ENCODE measurements around the gene KRTAP12-2.

Gene KRTAP12-2

GRCh38 chr21:44666401-44667320 lies at the start of gene KRTAP12-2:
TSS of gene KRTAP12-2 (minus strand) at chr21:44666927. CDS start at chr21:44666886, 41 bp downstream.
- Mint-ChIP-seq H3K4me1 (no peaks in the 10 kb centered on the region), H3K9me3 (peaks cover 10% of the 10 kb centered on the region), H3K4me3 (no peak within 1 kb of the TSS), H3K27me3 (peaks cover 20% of the 10 kb centered on the region), H3K36me3 (peaks cover 4% of the 10 kb centered on the region), H3K27ac (no peak within 1 kb of the TSS)
- ATAC-seq (ENCODE audit: low read depth) (no peak), DNase-seq (ENCODE audit: low spot score in 2 of 2) (no peak)

- H3K27me3 Mint-ChIP-seq = peaks cover 27% of the 10 kb centered on the region
- H3K27ac Mint-ChIP-seq = no peak overlapping the region
- peaks cover 1% of the 10 kb centered on the region for H3K36me3 Mint-ChIP-seq
- ATAC-seq (ENCODE audit: low read depth) (no peak), DNase-seq (ENCODE audit: low spot score in 2 of 2) (no peak)
- no peak overlapping the region for H3K4me3 Mint-ChIP-seq
- H3K4me1 Mint-ChIP-seq = no peaks in the 10 kb centered on the region
- peaks cover 1% of the 10 kb centered on the region for H3K9me3 Mint-ChIP-seq
These were observed 48.2 kb upstream of the KRTAP12-2 start for GRCh38 chr21:44714905-44715304.

GRCh38 chr21:44713846-44714245 lies 47.1 kb upstream of the KRTAP12-2 start:
- Mint-ChIP-seq H3K27me3 (peaks cover 29% of the 10 kb centered on the region), H3K4me3 (no peak overlapping the region), H3K27ac (no peak overlapping the region), H3K36me3 (peaks cover 1% of the 10 kb centered on the region), H3K9me3 (peaks cover 1% of the 10 kb centered on the region), H3K4me1 (no peaks in the 10 kb centered on the region)
- ATAC-seq (ENCODE audit: low read depth) (no peak), DNase-seq (ENCODE audit: low spot score in 2 of 2) (no peak)

- Mint-ChIP-seq H3K27me3 (peaks cover 24% of the 10 kb centered on the region), H3K4me1 (no peaks in the 10 kb centered on the region), H3K9me3 (peaks cover 1% of the 10 kb centered on the region), H3K4me3 (no peak overlapping the region), H3K27ac (no peak overlapping the region), H3K36me3 (peaks cover 1% of the 10 kb centered on the region)
- DNase-seq (ENCODE audit: low spot score in 2 of 2) (no peak), ATAC-seq (ENCODE audit: low read depth) (no peak)
These were observed 46.4 kb upstream of the KRTAP12-2 start for GRCh38 chr21:44713130-44713529.

- Mint-ChIP-seq H3K4me3 (no peak overlapping the region), H3K36me3 (peaks cover 1% of the 10 kb centered on the region), H3K9me3 (peaks cover 1% of the 10 kb centered on the region), H3K27ac (no peak overlapping the region), H3K27me3 (peaks cover 27% of the 10 kb centered on the region), H3K4me1 (no peaks in the 10 kb centered on the region)
- DNase-seq (ENCODE audit: low spot score in 2 of 2) (no peak), ATAC-seq (ENCODE audit: low read depth) (no peak)
These were observed 45.7 kb upstream of the KRTAP12-2 start for GRCh38 chr21:44712203-44713028.

GRCh38 chr21:44711327-44712202 lies 44.8 kb upstream of the KRTAP12-2 start, which contains the start of gene TSPEAR:
TSS of gene TSPEAR (minus strand) at chr21:44711572. CDS start at chr21:44711514, 58 bp downstream.
- peaks cover 1% of the 10 kb centered on the region for H3K9me3 Mint-ChIP-seq
- peaks cover 1% of the 10 kb centered on the region for H3K36me3 Mint-ChIP-seq
- peaks cover 27% of the 10 kb centered on the region for H3K27me3 Mint-ChIP-seq

GRCh38 chr21:44710756-44711326 lies 44.1 kb upstream of the KRTAP12-2 start:
- H3K4me1 Mint-ChIP-seq = no peaks in the 10 kb centered on the region
- H3K9me3 Mint-ChIP-seq = peaks cover 3% of the 10 kb centered on the region
- H3K27me3 Mint-ChIP-seq = peaks cover 28% of the 10 kb centered on the region
- H3K27ac Mint-ChIP-seq = no peak overlapping the region
- peaks cover 1% of the 10 kb centered on the region for H3K36me3 Mint-ChIP-seq
- H3K4me3 Mint-ChIP-seq = no peak overlapping the region
- no peak for ATAC-seq (ENCODE audit: low read depth)
- no peak for DNase-seq (ENCODE audit: low spot score in 2 of 2)

More at GRCh38 chr21:44711327-44712202, 44.8 kb upstream of the KRTAP12-2 start, which contains the start of gene TSPEAR:
- no peak within 1 kb of the TSS for H3K27ac Mint-ChIP-seq
- ATAC-seq (ENCODE audit: low read depth) = no peak
- H3K4me3 Mint-ChIP-seq = no peak within 1 kb of the TSS
- no peaks in the 10 kb centered on the region for H3K4me1 Mint-ChIP-seq
- no peak for DNase-seq (ENCODE audit: low spot score in 2 of 2)

GRCh38 chr21:44710294-44710665 lies 43.6 kb upstream of the KRTAP12-2 start:
- no peak for DNase-seq (ENCODE audit: low spot score in 2 of 2)
- H3K36me3 Mint-ChIP-seq = peaks cover 1% of the 10 kb centered on the region
- no peak overlapping the region for H3K4me3 Mint-ChIP-seq
- no peaks in the 10 kb centered on the region for H3K4me1 Mint-ChIP-seq
- ATAC-seq (ENCODE audit: low read depth) = no peak
- H3K9me3 Mint-ChIP-seq = peaks cover 5% of the 10 kb centered on the region
- H3K27me3 Mint-ChIP-seq = peaks cover 31% of the 10 kb centered on the region
- no peak overlapping the region for H3K27ac Mint-ChIP-seq

GRCh38 chr21:44709426-44710293 lies 42.9 kb upstream of the KRTAP12-2 start:
- Mint-ChIP-seq H3K27ac (no peak overlapping the region), H3K9me3 (peaks cover 7% of the 10 kb centered on the region), H3K36me3 (peaks cover 1% of the 10 kb centered on the region), H3K4me3 (no peak overlapping the region), H3K27me3 (peaks cover 33% of the 10 kb centered on the region), H3K4me1 (no peaks in the 10 kb centered on the region)
- DNase-seq (ENCODE audit: low spot score in 2 of 2) (no peak), ATAC-seq (ENCODE audit: low read depth) (no peak)

GRCh38 chr21:44708866-44709425 lies 42.2 kb upstream of the KRTAP12-2 start:
- H3K27me3 Mint-ChIP-seq = peaks cover 32% of the 10 kb centered on the region
- ATAC-seq (ENCODE audit: low read depth) (no peak), DNase-seq (ENCODE audit: low spot score in 2 of 2) (no peak)
- H3K4me3 Mint-ChIP-seq = no peak overlapping the region
- H3K27ac Mint-ChIP-seq = no peak overlapping the region
- H3K36me3 Mint-ChIP-seq = no peaks in the 10 kb centered on the region
- no peaks in the 10 kb centered on the region for H3K4me1 Mint-ChIP-seq
- H3K9me3 Mint-ChIP-seq = peaks cover 6% of the 10 kb centered on the region

- no peaks in the 10 kb centered on the region for H3K4me1 Mint-ChIP-seq
- H3K36me3 Mint-ChIP-seq = no peaks in the 10 kb centered on the region
- H3K27me3 Mint-ChIP-seq = peaks cover 34% of the 10 kb centered on the region
- H3K9me3 Mint-ChIP-seq = peaks cover 6% of the 10 kb centered on the region
- H3K27ac Mint-ChIP-seq = no peak overlapping the region
- DNase-seq (ENCODE audit: low spot score in 2 of 2) (no peak), ATAC-seq (ENCODE audit: low read depth) (no peak)
- H3K4me3 Mint-ChIP-seq = no peak overlapping the region
These were observed 41.6 kb upstream of the KRTAP12-2 start for GRCh38 chr21:44708213-44708865.

Measured in memory B cell (primary cell).